GDM1 (cell line): ENCODE data around the gene TBC1D3C.
"Not testable (repeated sequence)": the region's sequence is repeated elsewhere in the genome, so short reads cannot be mapped to it uniquely, and the experiment has no call there.

Experiments used
- DNase-seq: peaks from one replicate; lab custom pipeline; 2025; lab: John Stamatoyannopoulos, UW

Gene TBC1D3C

DNA sequence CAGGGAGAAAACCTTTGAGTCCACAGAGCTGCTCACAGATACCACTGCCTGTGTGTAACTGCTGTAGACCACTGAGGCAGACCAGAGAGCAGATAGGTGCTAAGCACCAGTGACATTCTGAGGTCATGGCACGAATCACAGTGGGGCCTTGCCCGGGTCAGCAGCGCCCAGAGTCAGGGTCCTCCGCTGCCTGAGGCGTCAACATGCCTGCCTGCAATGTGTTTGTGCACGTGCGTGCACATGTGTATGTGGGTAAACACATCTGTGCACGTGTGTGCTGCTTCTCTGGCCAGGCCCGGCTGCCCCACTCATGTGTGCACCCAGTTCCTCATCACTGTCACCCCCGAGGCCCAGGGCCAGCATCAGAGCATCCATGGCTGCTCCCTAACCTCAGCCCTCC lies at the start of gene TBC1D3C:
Gene TBC1D3C (minus strand): TSS at position 101 of the 400 bp plus-strand sequence. CDS start 1,568 bp downstream, outside the sequence.
- not testable (repeated sequence) for DNase-seq

DNA sequence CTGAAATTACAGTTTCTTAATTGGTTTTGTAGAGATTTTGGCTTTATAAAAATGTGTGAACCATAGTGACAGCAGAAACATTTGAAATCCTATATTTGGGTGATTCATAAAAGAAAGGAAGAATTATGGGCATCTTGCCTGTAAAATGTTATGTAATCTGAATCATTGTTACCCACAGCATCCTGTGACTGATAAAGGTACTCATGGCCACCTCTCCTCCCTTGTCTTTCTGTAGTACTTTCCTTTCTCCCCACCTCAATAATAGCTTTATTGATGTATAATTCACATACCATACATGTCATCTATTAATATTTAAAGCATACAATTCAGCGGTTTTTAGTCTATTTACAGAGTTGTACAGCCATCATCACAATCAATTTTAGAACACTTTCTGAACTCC lies 30.8 kb upstream of the TBC1D3C start:
- DNase-seq: not testable (repeated sequence)

DNA sequence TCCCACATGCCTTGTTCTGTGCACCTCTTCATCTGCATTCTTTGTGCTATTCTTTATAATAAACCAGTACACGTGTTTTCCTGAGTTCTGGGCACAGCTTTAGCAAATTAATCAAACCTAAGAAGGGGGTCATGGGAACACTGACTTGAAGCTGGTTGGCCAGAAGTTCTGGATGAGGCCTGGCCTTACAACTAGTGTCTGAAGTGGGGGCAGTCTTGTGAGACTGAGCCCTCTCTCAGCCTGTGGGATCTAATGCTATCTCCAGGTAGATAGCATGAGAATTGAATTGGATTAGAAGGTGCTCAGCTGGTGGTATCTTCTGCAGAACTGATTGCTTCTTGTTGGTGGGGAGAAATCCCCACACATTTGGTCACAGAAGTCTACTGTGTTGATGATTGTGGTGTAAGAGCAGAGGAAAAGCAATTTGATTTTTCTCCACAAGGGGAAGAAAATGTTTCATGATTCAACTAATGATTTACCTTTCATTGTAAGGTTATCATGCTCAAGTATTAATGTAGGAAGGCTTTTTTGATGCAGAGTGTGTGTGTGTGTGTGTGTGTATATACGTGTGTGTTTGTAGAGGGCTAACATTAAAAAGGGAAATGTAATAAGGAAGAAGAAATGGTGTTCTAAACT lies 25.7 kb upstream of the TBC1D3C start:
- DNase-seq: not testable (repeated sequence)

DNA sequence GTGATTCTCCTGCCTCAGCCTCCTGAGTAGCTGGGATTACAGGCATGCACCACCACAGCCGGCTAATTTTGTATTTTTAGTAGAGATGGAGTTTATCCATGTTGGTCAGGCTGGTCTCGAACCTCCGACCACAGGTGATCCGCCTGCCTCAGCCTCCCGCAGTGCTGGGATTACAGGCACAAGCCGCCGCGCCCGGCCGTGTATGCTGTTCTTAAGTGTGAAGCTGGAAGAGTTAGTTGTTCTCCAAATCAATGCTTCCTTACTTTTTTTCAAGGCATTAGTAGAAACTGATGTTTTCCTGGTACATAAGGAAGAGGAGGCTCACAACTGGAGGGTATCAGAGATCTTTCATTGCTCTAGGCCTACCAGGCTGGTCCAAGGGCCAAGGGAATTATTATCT lies 19.7 kb upstream of the TBC1D3C start:
- DNase-seq: not testable (repeated sequence)

DNA sequence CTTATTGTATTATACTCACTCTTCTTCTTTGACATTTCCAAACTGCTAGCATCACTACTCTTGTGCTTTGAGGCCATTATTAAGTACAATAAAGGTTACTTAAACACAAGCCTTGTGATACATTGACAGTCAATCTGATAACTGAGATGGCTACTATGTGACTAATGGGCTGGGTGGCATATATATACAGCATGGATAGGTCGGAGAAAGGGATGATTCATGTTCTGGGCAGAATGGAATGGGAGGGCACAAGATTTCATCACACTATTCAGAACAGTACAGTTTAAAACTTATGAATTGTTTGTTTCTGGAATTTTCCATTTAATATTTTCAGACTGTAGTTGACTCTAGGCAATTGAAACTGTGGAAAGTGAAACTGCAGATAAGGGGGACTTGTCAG lies 18.9 kb upstream of the TBC1D3C start:
- DNase-seq: not testable (repeated sequence)
